ENCODE results near the gene RARA. TPM values are rescaled to one million over a fixed set of nuclear protein-coding genes. Genes with fewer than 3 reads are reported as not detected.

The RARA gene
- total and polyA plus RNA-seq, 11 donors: 14.1 to 41.4 (median 19.4) TPM

DNA sequence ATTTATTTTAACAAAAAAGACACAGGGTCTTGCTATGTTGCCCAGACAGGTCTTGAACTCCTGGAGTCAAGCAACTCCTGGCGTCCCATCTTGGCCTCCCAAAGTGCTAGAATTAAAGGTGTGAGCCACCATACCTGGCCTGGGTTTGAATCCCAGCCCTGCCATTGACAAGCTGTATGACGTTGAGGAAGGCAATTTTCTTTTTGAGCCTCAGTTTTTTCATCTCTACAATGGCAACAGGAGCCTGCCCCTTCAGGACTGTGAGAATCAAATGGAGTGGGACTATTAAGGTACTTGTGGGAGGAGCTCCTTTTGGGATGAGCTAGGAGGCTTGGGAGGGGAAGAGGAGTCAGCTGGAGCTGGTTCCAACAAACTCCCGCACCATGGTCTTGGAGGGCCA lies 6.2 kb downstream of the RARA start:
- intact Hi-C loops (cut with DNase I): loop anchor here in 1 of 10 donors (10.0 kb wide), 1 partner anchor 650 kb away; the partner anchor contains the start of genes PNMT and TCAP
- Histone ChIP-seq H3K36me3 (no peaks in the 10 kb centered on the region), H3K4me1 (peaks cover 25 to 96% (median 84%) of the 10 kb centered on the region in 12 donors), H3K27ac (peak overlapping the region in 9 of 12 donors; percentile 35 to 99 (median 93)), H3K27me3 (no peaks in the 10 kb centered on the region), H3K9me3 (no peaks in the 10 kb centered on the region), H3K4me3 (no peak overlapping the region)
- DNase-seq (no peak), ATAC-seq (no peak)
- 91 to 97% (median 92%) methylated on average over 3 of the region's 3 CpGs for WGBS, 4 donors
- no peak for TF ChIP-seq POLR2A (IDR thresholded peaks at IDR 0.05)
- TF ChIP-seq, protein P1, sequence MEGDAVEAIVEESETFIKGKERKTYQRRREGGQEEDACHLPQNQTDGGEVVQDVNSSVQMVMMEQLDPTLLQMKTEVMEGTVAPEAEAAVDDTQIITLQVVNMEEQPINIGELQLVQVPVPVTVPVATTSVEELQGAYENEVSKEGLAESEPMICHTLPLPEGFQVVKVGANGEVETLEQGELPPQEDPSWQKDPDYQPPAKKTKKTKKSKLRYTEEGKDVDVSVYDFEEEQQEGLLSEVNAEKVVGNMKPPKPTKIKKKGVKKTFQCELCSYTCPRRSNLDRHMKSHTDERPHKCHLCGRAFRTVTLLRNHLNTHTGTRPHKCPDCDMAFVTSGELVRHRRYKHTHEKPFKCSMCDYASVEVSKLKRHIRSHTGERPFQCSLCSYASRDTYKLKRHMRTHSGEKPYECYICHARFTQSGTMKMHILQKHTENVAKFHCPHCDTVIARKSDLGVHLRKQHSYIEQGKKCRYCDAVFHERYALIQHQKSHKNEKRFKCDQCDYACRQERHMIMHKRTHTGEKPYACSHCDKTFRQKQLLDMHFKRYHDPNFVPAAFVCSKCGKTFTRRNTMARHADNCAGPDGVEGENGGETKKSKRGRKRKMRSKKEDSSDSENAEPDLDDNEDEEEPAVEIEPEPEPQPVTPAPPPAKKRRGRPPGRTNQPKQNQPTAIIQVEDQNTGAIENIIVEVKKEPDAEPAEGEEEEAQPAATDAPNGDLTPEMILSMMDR (IDR thresholded peaks at IDR 0.05): no peak

DNA sequence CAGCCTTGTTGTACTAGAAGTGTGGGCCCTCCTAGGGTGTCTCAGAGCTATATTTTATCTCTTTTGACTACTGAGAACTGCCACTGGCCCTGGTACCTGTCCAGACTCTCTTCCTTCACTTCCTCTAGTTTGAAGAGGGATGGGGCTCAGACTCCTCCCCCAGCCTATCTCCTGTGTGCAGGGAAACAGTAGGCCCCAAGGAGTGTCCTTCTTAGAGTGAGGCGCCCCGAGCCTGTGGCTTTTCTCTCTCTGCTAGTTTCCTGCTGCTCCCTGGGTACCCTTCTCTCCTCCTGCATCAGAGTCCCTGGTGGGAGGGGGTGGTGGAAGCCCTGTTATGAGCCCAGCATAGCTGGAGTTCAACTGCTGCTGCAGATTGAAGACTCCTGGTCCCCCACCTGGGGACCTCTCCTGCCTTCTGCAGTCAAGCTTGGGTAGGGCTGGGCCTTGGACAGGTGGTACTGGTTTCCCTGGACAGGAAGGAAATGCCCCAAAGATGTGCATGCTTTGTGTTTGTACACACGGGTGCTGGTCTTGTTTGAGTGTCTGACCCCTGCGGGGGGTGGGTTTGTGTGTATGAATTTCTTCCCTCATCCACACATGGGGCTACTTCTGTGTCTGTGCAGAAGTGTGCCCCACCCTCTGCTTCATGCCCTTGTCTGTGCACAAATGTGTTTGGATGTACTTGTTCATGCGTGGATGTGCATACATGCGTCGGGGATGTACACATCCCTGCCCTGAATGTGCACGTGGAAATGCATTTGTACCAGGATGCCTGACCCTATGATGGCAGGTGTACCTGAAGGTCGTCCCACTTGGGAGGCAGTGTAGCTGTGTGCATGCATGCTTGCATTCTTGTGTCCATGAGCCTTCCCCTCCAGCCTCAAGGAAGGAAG lies 6.9 kb downstream of the RARA start:
- H3K27ac ChIP-seq: peak overlapping the region; percentile 90 to 99 (median 95)
- intact Hi-C loops (cut with DNase I): loop anchor here in 2 of 10 donors (2.0 to 10.0 kb wide), 2 partner anchors 29 to 651 kb away; partner anchors contain the start of genes PNMT (in 1 of the 2) and TCAP (in 1 of the 2)
- 41 to 60% (median 50%) methylated on average over 9 of the region's 9 CpGs for WGBS, 4 donors
- no peaks in the 10 kb centered on the region for H3K36me3 ChIP-seq
- no peaks in the 10 kb centered on the region for H3K27me3 ChIP-seq
- peaks cover 25 to 96% (median 84%) of the 10 kb centered on the region in 12 donors for H3K4me1 ChIP-seq
- peak overlapping the region in 9 of 12 donors; percentile 76 to 100 (median 88) for H3K4me3 ChIP-seq
- no peaks in the 10 kb centered on the region for H3K9me3 ChIP-seq
- ATAC-seq (no peak), DNase-seq (peak in 2 of 5 donors; percentile 21 to 23)
- TF ChIP-seq, protein P1 (IDR thresholded peaks at IDR 0.05): no peak
- no peak for TF ChIP-seq POLR2A (IDR thresholded peaks at IDR 0.05)

DNA sequence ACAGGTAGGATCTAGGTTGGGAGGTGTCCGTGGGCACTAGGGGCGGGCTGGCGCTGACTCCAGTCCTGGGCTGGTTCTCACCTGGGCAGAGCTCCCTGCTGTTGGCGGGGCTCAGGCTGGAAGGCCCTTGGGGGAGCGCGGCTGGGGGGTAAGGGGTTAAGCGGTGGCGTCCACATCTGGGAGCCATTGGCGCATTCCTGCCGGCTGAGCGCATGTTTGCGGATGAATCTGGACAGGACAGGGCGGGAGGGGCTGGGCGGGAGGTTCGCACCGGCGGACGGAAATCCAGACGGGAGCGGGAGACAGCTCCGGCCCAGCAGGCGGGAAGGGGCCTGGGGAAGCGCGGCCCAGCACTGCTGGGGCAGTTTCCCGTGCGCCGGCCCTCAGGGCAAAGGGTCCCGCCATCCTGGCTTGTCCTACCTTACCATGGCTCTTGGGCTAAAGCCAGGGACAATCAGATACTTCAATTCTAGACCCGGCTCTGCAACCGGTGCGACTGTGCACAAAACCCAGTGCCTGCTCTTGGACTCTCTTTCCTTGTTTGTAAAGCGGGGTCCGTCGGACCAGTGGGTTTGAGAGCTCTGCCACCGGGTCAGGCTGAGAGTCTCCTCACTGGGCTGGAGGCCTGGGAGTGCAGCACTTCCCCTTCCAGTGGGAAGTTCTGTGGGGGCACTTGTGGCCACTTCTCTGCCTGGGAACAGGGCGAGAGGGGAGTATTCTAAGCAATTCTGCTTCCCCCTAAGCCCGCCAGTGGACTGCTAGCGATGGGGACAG lies 7.8 kb downstream of the RARA start:
- Histone ChIP-seq H3K27ac (peak overlapping the region; percentile 90 to 99 (median 95)), H3K4me1 (peaks cover 23 to 96% (median 83%) of the 10 kb centered on the region in 12 donors), H3K36me3 (no peaks in the 10 kb centered on the region), H3K27me3 (no peaks in the 10 kb centered on the region), H3K9me3 (no peaks in the 10 kb centered on the region), H3K4me3 (peak overlapping the region in 11 of 12 donors; percentile 76 to 100 (median 88))
- TF ChIP-seq, protein P1 (IDR thresholded peaks at IDR 0.05): no peak
- TF ChIP-seq POLR2A (IDR thresholded peaks at IDR 0.05): peak in 1 of 2 donors; percentile 31
- ATAC-seq (peak in 3 of 4 donors; percentile 1 to 30 (median 20)), DNase-seq (peak; percentile 81 to 88 (median 86))
- intact Hi-C loops (cut with DNase I): loop anchor here in 2 of 10 donors (1.0 to 10.0 kb wide), 3 partner anchors 26 to 652 kb away; partner anchors contain the start of genes PNMT (in 1 of the 2) and TCAP (in 1 of the 2)
- WGBS, 4 donors: 1 to 13% (median 12%) methylated on average over 23 to 38 of the region's 38 CpGs
